Cardiac fibroblast (primary cell): ENCODE results near the gene ZFP57.

ENCODE experiments used
- DNase-seq, 2 donors: peaks; one replicate each; pipeline versions ENCODE4 v3.0.0 to v3.0.0-alpha.2; 2010; ENCODE audit warnings: low read depth in 2 of 2
- H3K4me3 ChIP-seq, 2 donors: replicated peaks in 1 of 2; 1 replicate in 1 of 2; 2 replicates in 1 of 2; pipeline ENCODE4 v1.5.1; 2011; ENCODE audit warnings: low read depth in 2 of 2, low read length in 2 of 2, mild to moderate bottlenecking in 2 of 2, moderate library complexity in 1 of 2
- CTCF ChIP-seq: IDR thresholded peaks from one replicate; pipeline ENCODE4 v1.5.1; 2011; ENCODE audit warnings: low read depth, mild to moderate bottlenecking, low read length, inconsistent platforms

Gene ZFP57

DNA sequence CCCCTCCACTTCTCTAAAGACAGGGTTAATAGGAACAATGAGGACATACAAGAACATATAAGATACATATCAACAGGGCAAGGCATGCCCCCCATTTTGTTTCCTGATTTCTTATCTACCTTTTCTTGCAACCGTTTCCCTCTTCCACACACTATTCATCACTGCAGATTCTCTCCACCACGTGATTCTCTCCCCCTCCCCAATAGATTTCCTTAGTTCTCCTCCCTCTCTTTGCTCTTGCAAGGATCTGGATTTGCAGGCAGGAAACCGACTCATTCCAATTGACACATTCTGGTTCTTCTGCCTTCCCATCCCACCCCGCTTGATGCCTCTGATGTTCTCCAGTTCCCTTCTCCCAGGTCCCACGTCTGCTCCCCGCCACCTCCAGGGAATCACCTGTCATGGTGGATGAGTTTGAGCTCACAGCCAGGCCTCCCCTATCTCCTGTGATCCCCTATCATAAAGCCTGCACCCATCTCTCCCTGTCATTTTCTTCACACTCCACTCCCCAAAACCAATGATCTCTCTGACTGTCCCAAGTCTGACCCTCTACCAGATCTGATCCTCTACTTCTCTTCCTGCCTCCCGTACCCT is 55.5 kb downstream of the ZFP57 start:
- TF ChIP-seq CTCF, result no peak
- H3K4me3 ChIP-seq, result no peak overlapping the region
- no peak for DNase-seq

DNA sequence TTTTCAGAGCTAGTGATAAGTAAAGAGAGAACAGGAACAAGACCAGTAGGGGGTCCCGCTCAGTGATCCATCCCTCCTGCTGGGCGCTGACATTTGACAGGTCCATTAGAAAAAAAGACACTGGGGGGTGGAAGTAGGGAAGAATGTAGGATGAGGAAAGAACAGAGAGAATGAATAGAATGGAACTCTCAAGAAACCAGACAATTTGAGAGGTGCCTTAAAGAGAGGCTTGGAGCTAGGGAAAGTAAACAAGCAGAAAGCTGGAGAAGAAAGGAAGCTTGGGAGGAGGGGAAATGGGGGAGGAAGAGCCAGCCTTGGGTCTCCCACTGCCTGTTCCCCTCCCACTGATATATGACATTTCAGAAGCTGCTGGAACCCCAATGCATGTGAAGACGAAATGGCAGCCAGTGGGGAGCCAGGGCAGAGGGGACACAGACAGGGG is 56.4 kb downstream of the ZFP57 start:
- H3K4me3 ChIP-seq, result no peak overlapping the region
- TF ChIP-seq CTCF, result no peak

More for the DNA sequence above, 56.4 kb downstream of the ZFP57 start:
- DNase-seq, result no peak
